ENCODE data around the gene RABGGTA. TPM values are rescaled to one million over a fixed set of nuclear protein-coding genes. Genes with fewer than 3 reads are reported as not detected.

RABGGTA gene
- total and polyA plus RNA-seq, 2 experiments from 2014 or later, result 29.3 to 34.9 TPM

- H3K4me1 ChIP-seq (ENCODE audit: insufficient read depth), result peaks cover 17% of the 10 kb centered on the region
- no peak overlapping the region for H3K4me2 ChIP-seq (ENCODE audit: unreplicated experiment)
- no peak overlapping the region for H3K9ac ChIP-seq
- H3K27me3 ChIP-seq (replicated peaks; ENCODE audit: insufficient read depth), result no peaks in the 10 kb centered on the region
- TF ChIP-seq EZH2phosphoT487 (IDR thresholded peaks at IDR 0.05; ENCODE audit: insufficient read depth, low read depth) (no peak), EZH2 (IDR thresholded peaks at IDR 0.05; ENCODE audit: insufficient read depth, poor library complexity, severe bottlenecking) (no peak)
- WGBS, 2 experiments (ENCODE audit: low coverage in 1 of 2, low lambda C conversion rate in 2 of 2, missing lambda C conversion rate in 2 of 2), result 89 to 95% methylated on average over 11 to 12 of the region's 12 CpGs
- H3K4me3 ChIP-seq, result no peak overlapping the region
- no peak overlapping the region for H3K27ac ChIP-seq
- no peaks in the 10 kb centered on the region for H4K20me1 ChIP-seq (ENCODE audit: insufficient read depth)
- H3F3A ChIP-seq (ENCODE audit: insufficient read depth), result peaks cover 13% of the 10 kb centered on the region; the same call in 1 of the 2 replicates
- in situ Hi-C loops (cut with MboI), result no loop called here
- no peak for DNase-seq
- H3K36me3 ChIP-seq (ENCODE audit: low read depth), result no peaks in the 10 kb centered on the region
- no peaks in the 10 kb centered on the region for H3K9me2 ChIP-seq (ENCODE audit: insufficient read depth)
- no peak overlapping the region for H2AFZ ChIP-seq
- no peaks in the 10 kb centered on the region for H3K9me3 ChIP-seq (ENCODE audit: low read depth)
- no peaks in the 10 kb centered on the region for H3K79me2 ChIP-seq (ENCODE audit: insufficient read depth)
Measured at GRCh38 chr14:24255931-24256711, 15.3 kb downstream of the RABGGTA start.

DNA sequence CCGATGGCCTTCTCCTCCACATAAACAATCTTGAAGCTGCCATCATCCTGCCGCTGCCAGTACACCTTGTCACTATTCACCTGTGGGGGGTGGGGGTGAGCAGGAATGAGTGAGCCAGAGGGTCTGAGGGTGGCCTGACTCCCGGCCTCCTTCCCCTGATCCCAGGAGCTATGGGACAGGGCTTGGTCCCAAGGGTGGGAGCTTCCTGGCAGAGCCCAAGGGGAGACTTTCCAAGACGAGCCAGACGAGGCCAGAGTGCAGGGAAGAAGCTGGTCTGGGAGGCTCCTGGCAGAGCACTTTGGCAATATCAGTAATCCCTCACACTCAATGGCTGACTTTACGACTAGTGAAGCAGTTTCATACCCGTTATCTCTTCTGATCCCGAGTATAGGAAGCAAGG lies 16.0 kb downstream of the RABGGTA start:
- Histone ChIP-seq H3K9me2 (ENCODE audit: insufficient read depth) (no peaks in the 10 kb centered on the region), H3F3A (ENCODE audit: insufficient read depth) (peaks cover 16% of the 10 kb centered on the region; the same call in 1 of the 2 replicates), H3K4me1 (ENCODE audit: insufficient read depth) (peaks cover 17% of the 10 kb centered on the region), H3K27ac (no peak overlapping the region), H4K20me1 (ENCODE audit: insufficient read depth) (no peaks in the 10 kb centered on the region), H3K9me3 (ENCODE audit: low read depth) (no peaks in the 10 kb centered on the region), H3K79me2 (ENCODE audit: insufficient read depth) (no peaks in the 10 kb centered on the region), H3K36me3 (ENCODE audit: low read depth) (no peaks in the 10 kb centered on the region), H3K9ac (no peak overlapping the region), H2AFZ (no peak overlapping the region), H3K4me2 (ENCODE audit: unreplicated experiment) (no peak overlapping the region), H3K27me3 (replicated peaks; ENCODE audit: insufficient read depth) (no peaks in the 10 kb centered on the region), H3K4me3 (no peak overlapping the region)
- WGBS, 2 experiments (ENCODE audit: low coverage in 1 of 2, low lambda C conversion rate in 2 of 2, missing lambda C conversion rate in 2 of 2), result 83 to 90% methylated on average over 8 of the region's 8 CpGs
- no peak for DNase-seq
- TF ChIP-seq EZH2phosphoT487 (IDR thresholded peaks at IDR 0.05; ENCODE audit: insufficient read depth, low read depth), result no peak
- no peak for TF ChIP-seq EZH2 (IDR thresholded peaks at IDR 0.05; ENCODE audit: insufficient read depth, poor library complexity, severe bottlenecking)
- in situ Hi-C loops (cut with MboI), result no loop called here

- Histone ChIP-seq H3K4me1 (ENCODE audit: insufficient read depth) (peaks cover 17% of the 10 kb centered on the region), H3K36me3 (ENCODE audit: low read depth) (no peaks in the 10 kb centered on the region), H3K4me2 (ENCODE audit: unreplicated experiment) (no peak overlapping the region), H3K9me2 (ENCODE audit: insufficient read depth) (no peaks in the 10 kb centered on the region), H4K20me1 (ENCODE audit: insufficient read depth) (no peaks in the 10 kb centered on the region), H3K4me3 (no peak overlapping the region), H3K27me3 (replicated peaks; ENCODE audit: insufficient read depth) (no peaks in the 10 kb centered on the region), H3K79me2 (ENCODE audit: insufficient read depth) (no peaks in the 10 kb centered on the region), H3K27ac (no peak overlapping the region), H2AFZ (no peak overlapping the region), H3K9ac (no peak overlapping the region), H3K9me3 (ENCODE audit: low read depth) (no peaks in the 10 kb centered on the region), H3F3A (ENCODE audit: insufficient read depth) (peaks cover 16% of the 10 kb centered on the region; the same call in 1 of the 2 replicates)
- TF ChIP-seq EZH2 (IDR thresholded peaks at IDR 0.05; ENCODE audit: insufficient read depth, poor library complexity, severe bottlenecking), result no peak
- no peak for TF ChIP-seq EZH2phosphoT487 (IDR thresholded peaks at IDR 0.05; ENCODE audit: insufficient read depth, low read depth)
- in situ Hi-C loops (cut with MboI), result no loop called here
- WGBS, 2 experiments (ENCODE audit: low coverage in 1 of 2, low lambda C conversion rate in 2 of 2, missing lambda C conversion rate in 2 of 2), result 88 to 89% methylated on average over 19 of the region's 19 CpGs
- DNase-seq, result no peak
Measured at GRCh38 chr14:24254630-24255392, 16.6 kb downstream of the RABGGTA start.

- no peak for DNase-seq
- Histone ChIP-seq H3K4me3 (no peak overlapping the region), H3K4me1 (ENCODE audit: insufficient read depth) (peaks cover 11% of the 10 kb centered on the region), H2AFZ (no peak overlapping the region), H3K36me3 (ENCODE audit: low read depth) (no peaks in the 10 kb centered on the region), H3K9me3 (ENCODE audit: low read depth) (no peaks in the 10 kb centered on the region), H3K27ac (no peak overlapping the region), H3K79me2 (ENCODE audit: insufficient read depth) (no peaks in the 10 kb centered on the region), H3F3A (ENCODE audit: insufficient read depth) (peaks cover 16% of the 10 kb centered on the region; the same call in 1 of the 2 replicates), H3K4me2 (ENCODE audit: unreplicated experiment) (no peak overlapping the region), H4K20me1 (ENCODE audit: insufficient read depth) (no peaks in the 10 kb centered on the region), H3K9me2 (ENCODE audit: insufficient read depth) (no peaks in the 10 kb centered on the region), H3K9ac (no peak overlapping the region), H3K27me3 (replicated peaks; ENCODE audit: insufficient read depth) (no peaks in the 10 kb centered on the region)
- WGBS, 2 experiments (ENCODE audit: low coverage in 1 of 2, low lambda C conversion rate in 2 of 2, missing lambda C conversion rate in 2 of 2), result 69 to 77% methylated on average over 7 of the region's 7 CpGs
- in situ Hi-C loops (cut with MboI), result no loop called here
- TF ChIP-seq EZH2 (IDR thresholded peaks at IDR 0.05; ENCODE audit: insufficient read depth, poor library complexity, severe bottlenecking) (no peak), EZH2phosphoT487 (IDR thresholded peaks at IDR 0.05; ENCODE audit: insufficient read depth, low read depth) (no peak)
Measured at GRCh38 chr14:24253936-24254335, 17.5 kb downstream of the RABGGTA start.

Data from GM23248 (cell line).